Amygdala (tissue), 56 donors: ENCODE results near the gene UFC1.

Experiments used
- DNase-seq, 56 donors: peaks; one replicate each; lab custom pipeline; 2025; lab: John Stamatoyannopoulos, UW

The UFC1 gene

DNA sequence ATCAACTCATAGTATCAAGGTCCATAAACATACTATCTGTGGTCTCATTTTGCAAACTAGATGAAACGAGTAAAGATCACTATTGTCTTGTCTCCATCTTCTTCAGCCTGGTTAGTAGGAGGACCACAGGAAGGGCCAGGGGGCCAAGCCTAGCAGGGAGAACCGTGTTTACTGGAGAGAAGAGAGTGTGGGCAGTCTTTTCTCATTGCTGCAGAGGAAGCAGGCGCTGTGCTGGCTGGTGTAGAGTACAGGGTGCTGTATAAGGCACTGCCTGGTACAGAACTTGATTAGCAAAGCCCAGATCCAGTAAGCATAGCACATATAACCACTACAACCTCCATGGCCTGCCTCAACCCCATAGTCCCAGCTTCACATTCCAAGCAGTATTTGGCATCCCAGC, 33.5 kb downstream of the UFC1 start:
- DNase-seq = peak in 1 of 56 donors; percentile 12

DNA sequence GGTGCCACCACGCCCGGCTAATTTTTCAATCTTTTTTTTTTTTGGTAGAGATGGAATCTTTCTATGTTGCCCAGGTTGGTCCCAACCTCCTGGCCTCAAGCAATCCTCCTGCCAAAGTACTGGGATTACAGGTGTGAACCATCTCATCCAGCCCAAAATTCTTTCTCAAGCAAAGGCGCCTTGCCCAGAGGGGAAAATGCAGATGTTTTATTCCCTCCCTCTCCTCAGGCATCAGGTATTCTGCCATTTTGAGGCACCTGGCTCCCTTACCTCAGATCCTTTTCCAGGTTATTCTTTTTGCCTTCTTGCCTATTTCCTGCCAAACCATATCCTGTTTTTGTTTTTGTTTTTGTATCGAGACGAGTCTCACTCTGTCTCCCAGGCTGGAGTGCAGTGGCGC, 34.6 kb downstream of the UFC1 start:
- DNase-seq = no peak

DNA sequence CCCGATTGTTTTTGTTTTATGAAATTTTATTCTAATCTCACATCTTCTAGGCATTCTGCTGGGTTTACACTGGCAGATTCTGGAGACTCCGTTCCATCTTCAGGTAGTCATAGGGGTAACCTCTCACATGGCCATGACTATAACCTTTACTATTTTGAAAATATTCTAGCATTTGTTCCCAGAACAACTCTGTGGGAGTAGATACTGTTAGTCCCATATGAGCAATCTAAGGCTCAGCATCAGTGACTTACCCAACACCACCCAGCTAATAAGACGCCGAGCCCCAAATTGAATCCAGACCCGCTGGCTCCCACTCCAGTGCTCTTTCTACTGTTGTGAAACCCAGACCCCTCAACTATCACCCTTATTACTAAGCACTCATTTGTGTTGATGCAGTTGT, 35.3 kb downstream of the UFC1 start:
- DNase-seq = no peak

DNA sequence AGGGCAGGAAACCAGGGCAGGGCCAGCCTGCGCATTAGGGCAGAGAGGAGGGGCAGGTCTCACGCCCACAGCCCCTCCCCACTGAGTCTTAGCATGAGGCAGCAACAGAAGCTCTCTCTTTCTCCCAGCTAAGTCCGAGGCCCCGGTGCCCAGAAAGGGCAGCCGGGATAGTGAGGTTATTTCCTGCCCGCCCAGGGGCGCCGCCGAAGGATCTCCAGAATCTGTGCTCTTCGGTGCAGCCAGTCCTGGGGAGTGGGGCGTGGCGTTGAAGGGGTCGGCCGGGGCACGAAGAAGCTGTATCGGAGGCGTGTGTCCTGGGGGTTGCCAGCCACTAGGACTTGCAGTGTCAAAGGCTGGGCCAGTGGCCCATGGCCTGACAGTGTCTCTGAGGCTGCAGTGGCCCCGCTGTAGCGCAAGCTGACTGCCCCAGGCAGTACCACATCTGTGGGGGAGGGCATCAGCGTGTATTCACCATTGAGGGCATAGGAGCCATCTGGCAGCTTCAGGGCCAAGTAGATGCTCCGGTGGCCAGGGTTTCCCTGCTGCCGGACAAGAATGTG, 37.3 kb downstream of the UFC1 start:
- peak in 20 of 56 donors; percentile 8 to 67 (median 36) for DNase-seq

- DNase-seq = no peak
Observed at GRCh38 chr1:161191971-161192370, 38.2 kb downstream of the UFC1 start.

GRCh38 chr1:161192476-161193465, 39.0 kb downstream of the UFC1 start:
- peak in 40 of 56 donors; percentile 15 to 82 (median 44) for DNase-seq

GRCh38 chr1:161193561-161194235, 39.9 kb downstream of the UFC1 start:
- DNase-seq = peak in 51 of 56 donors; percentile 13 to 90 (median 65)

GRCh38 chr1:161195171-161195570, 41.4 kb downstream of the UFC1 start:
- peak in 14 of 56 donors; percentile 12 to 57 (median 26) for DNase-seq

DNA sequence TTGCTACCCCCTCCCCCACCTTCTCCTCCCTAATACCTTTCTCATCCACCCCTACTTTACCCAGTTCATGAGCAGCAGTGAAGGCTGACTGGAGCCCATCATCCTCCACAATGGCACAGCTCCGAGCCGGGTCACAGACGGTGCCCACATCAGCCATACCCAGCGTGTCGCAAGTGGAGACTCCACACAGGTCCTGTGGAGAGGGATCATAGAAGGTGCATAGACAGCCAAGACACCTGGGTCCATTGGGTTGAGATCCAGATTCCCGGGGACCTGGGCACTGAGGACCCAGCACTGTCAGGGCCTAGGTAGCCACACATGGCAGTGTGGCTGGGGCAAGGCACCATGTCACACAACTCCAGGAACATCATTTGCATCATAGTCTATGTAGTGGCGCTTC, 42.3 kb downstream of the UFC1 start:
- DNase-seq = no peak

- DNase-seq = peak in 7 of 56 donors; percentile 15 to 27 (median 22)
Observed at GRCh38 chr1:161196521-161197451, 43.0 kb downstream of the UFC1 start.

DNA sequence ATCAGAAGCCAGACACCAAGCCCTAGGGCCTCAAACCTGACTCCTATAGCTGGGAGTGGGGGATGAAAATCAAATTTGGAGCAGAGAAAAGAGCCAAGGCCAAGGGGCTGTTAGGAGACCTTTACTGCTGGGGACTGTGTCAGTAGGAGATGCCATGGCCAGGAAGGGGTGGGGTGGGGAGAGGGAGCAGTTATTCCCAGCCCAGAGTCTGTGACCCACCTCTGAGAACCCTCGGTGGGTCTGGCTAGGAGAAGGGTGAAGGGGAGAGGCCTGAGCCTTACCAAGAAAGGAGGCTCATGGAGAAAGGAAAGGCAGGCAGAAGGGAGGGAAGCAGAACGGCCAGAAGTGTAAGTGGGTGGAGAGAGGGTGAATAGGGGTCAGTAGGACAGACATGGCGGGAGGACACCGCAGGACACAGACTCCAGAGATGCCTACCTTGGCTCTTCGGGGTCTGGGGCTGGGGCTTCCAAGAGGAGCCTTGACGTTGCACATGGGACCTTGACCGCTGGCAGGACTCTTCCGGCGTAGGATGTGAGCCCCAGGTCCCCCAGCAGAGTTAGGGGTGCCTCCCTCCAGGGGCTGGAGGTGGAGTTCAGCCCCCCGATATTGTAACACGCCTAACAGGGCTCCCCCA, 43.9 kb downstream of the UFC1 start:
- DNase-seq = no peak

- DNase-seq = peak in 28 of 56 donors; percentile 22 to 79 (median 48)
Observed at GRCh38 chr1:161198194-161198896, 44.6 kb downstream of the UFC1 start.

GRCh38 chr1:161198897-161199431, 45.2 kb downstream of the UFC1 start, which contains the start of gene ADAMTS4:
TSS of gene ADAMTS4 (minus strand) at chr1:161199054. CDS start at chr1:161198627, 427 bp downstream.
- peak in 54 of 56 donors; percentile 9 to 95 (median 78) for DNase-seq

DNA sequence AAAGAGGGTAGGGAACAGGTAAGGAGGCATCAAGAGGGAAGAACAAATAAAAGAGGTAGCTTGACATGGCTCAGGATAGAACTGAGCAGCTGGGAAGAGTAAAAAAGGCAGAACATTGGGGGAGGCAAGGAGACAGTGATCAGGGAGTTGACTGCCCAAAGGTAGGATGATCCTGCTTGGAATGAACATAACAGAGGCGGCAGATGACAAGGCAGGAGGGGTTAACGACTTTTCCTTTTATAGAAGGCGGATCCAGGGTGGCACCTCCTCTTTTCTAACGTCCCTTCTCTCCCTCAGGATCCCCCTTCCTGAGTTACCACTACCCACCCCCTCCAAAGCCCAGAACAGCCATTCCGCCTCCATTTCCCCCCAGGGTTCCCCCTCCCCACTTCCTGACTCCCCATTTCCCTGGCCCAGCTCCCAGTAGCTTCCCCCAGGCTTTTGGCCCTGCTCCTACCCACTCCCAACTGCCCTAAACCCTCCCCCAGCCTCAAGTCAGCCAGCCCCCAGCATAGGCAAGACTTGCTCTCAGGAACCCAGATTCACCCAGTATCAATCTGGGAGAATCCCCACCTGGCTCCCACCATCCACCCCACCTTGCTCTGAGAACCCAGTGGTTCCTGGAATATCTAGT, 45.8 kb downstream of the UFC1 start:
- DNase-seq = peak in 15 of 56 donors; percentile 11 to 59 (median 29)

DNA sequence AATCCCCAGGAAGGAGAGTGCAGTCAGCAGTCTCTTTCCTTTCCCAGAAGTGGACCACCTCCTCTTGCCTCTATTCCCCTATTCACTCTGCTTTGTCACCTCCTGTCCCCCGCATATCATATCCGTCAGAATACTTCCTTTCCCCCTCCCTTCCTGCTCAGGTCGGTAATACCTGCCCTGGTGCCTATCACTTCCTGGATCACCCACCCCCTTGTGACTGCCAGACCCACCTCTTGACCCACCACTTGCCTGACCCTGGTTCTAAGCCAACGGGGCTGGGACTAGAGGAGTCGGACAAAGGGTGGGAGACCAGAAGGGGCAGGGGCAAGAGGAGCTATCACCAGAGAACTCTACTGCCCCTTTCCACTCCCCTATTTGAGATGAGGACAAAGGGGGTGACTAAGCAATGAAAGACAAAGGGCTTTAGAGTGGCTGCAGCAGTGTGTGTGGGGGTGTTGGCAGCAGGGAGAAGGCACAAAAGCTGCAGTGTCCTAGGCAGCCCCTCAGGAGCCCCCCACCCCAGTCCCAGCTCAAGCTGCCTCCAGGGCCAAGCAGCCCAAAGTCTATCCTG, 46.7 kb downstream of the UFC1 start:
- DNase-seq = peak in 51 of 56 donors; percentile 34 to 86 (median 70)

DNA sequence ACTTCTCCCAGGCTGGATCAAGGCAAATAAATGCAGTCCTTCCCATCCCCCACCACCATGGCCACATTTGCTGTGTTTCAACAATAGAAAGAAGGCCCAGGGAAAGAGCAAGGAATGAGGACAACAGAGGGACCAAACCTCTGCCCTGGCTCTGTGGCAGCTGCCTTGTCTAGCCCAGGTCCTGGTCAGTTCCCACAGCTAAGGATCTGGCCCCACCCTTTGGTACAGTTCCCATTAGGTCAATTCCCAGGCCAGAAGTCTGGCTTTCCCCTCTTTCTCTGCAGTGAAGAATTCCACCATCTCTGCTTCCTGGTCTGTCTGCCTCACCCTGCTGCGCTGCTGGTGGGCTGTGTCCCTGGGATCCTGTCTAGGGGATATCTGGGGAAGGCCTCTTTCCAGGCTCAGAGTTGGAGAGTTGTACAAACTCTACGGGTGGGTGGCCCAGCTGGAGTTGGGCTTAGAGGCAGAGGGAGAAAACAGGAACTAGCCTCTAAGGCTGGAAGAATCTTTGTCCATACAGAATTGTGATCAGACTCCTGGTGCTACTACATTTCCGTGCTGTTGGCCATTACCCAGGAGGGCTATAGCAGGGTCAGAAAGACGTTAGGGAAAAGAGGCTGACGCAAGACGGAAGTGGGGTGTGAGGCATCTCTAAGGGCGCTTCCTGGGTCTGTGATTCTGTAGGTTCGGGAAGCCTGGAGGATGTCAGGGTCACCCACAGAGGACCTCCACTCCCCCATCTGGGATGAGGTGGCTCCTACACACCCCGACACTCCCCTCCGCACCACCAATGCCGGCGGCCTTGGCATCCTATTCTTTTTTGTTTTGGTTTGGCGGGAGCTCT, 47.4 kb downstream of the UFC1 start:
- peak in 24 of 56 donors; percentile 24 to 69 (median 54) for DNase-seq
